GM12873 (cell line): ENCODE data around the gene LTB4R.

Source experiments
- CTCF ChIP-seq: IDR thresholded peaks from 2 replicates; pipeline ENCODE4 v1.5.1; 2012; ENCODE audit warnings: low read depth, mild to moderate bottlenecking, moderate library complexity, low read length, control low read depth; ENCODE audit not compliant: insufficient read depth; ENCODE audit errors: missing control alignments

The LTB4R gene

GRCh38 chr14:24289649-24290280 is 21.5 kb upstream of the LTB4R start:
- no peak for TF ChIP-seq CTCF

GRCh38 chr14:24290746-24291145 is 20.6 kb upstream of the LTB4R start:
- TF ChIP-seq CTCF = no peak

GRCh38 chr14:24291446-24292117 is 19.7 kb upstream of the LTB4R start:
- no peak for TF ChIP-seq CTCF

- no peak for TF ChIP-seq CTCF
Observed at GRCh38 chr14:24292118-24292807, 19.0 kb upstream of the LTB4R start.

- no peak for TF ChIP-seq CTCF
Observed at GRCh38 chr14:24293525-24293924, 17.8 kb upstream of the LTB4R start.

- peak; percentile 85 for TF ChIP-seq CTCF
Observed at GRCh38 chr14:24296341-24297157, 14.8 kb upstream of the LTB4R start.
